ENCODE results near the gene OGFOD3. TPM values are rescaled to one million over a fixed set of nuclear protein-coding genes. Genes with fewer than 3 reads are reported as not detected.

OGFOD3 gene
- total RNA-seq, 1 experiment from 2014 or later = 31.0 TPM

Other genes starting within 250 kb of the OGFOD3 start
- 3.7 and 5.0 TPM in 2 replicates for gene CCDC57, start 205.7 kb downstream of the OGFOD3 start, total RNA-seq (2014; rRNA removed; shearing (Covaris generic))
- gene SLC16A3, start 189.5 kb downstream of the OGFOD3 start, total RNA-seq (2014; rRNA removed; shearing (Covaris generic)) = 104 and 207 TPM in 2 replicates
- gene CSNK1D, start 144.9 kb downstream of the OGFOD3 start, total RNA-seq (2014; rRNA removed; shearing (Covaris generic)) = 20.4 and 22.6 TPM in 2 replicates
- gene CD7, start 101.0 kb downstream of the OGFOD3 start, total RNA-seq (2014; rRNA removed; shearing (Covaris generic)) = not detected in 2 replicates
- gene SECTM1, start 84.8 kb downstream of the OGFOD3 start, total RNA-seq (2014; rRNA removed; shearing (Covaris generic)) = 17.2 and 19.7 TPM in 2 replicates
- 0.24 TPM in 1 of 2 replicates, not detected in the other for gene TEX19, start 59.3 kb downstream of the OGFOD3 start, total RNA-seq (2014; rRNA removed; shearing (Covaris generic))
- not detected in 2 replicates for gene UTS2R, start 46.8 kb downstream of the OGFOD3 start, total RNA-seq (2014; rRNA removed; shearing (Covaris generic))
- 2.4 and 3.0 TPM in 2 replicates for gene HEXD, start 239 bp downstream of the OGFOD3 start, total RNA-seq (2014; rRNA removed; shearing (Covaris generic))
- gene CYBC1, start 32.2 kb upstream of the OGFOD3 start, total RNA-seq (2014; rRNA removed; shearing (Covaris generic)) = 25.7 and 25.8 TPM in 2 replicates
- 52.4 and 69.7 TPM in 2 replicates for gene NARF, start 40.2 kb upstream of the OGFOD3 start, total RNA-seq (2014; rRNA removed; shearing (Covaris generic))
- gene FOXK2, start 101.1 kb upstream of the OGFOD3 start, total RNA-seq (2014; rRNA removed; shearing (Covaris generic)) = 17.1 and 17.8 TPM in 2 replicates
- 59.1 and 62.5 TPM in 2 replicates for gene WDR45B, start 229.9 kb upstream of the OGFOD3 start, total RNA-seq (2014; rRNA removed; shearing (Covaris generic))

All from RPMI7951 (cell line).